ENCODE results near the gene ZBED5. TPM values are rescaled to one million over a fixed set of nuclear protein-coding genes. Genes with fewer than 3 reads are reported as not detected.
A peak's percentile ranks its signal among the peaks of the same experiment; 100 is the strongest.

Gene ZBED5
- total RNA-seq, 1 experiment from 2014 or later: 21.0 TPM

GRCh38 chr11:10858439-10859325 is 829 bp upstream of the ZBED5 start:
- DNase-seq: peak; percentile 46
- intact Hi-C loops (cut with micrococcal nuclease): loop anchor here (1.0 to 10.0 kb wide), 6 partner anchors 40 to 166 kb away; no protein-coding TSS in a partner anchor
- TSS peak; percentile 78 for BruUV-seq (replicated peaks)

GRCh38 chr11:10857459-10857708 is 469 bp downstream of the ZBED5 start:
- ATAC-seq (no peak), DNase-seq (no peak)
- Histone ChIP-seq H3K27me3 (ENCODE audit: low read length) (no peaks in the 10 kb centered on the region), H3K4me1 (ENCODE audit: insufficient read depth, low read length) (peaks cover 33% of the 10 kb centered on the region), H3F3A (ENCODE audit: low read length, unreplicated experiment) (no peaks in the 10 kb centered on the region), H3K9me3 (ENCODE audit: low read length) (no peaks in the 10 kb centered on the region), H4K20me1 (ENCODE audit: low read length) (no peaks in the 10 kb centered on the region), H3K79me2 (ENCODE audit: low read length) (peaks cover 92% of the 10 kb centered on the region), H3K9me2 (replicated peaks; ENCODE audit: low read length) (no peaks in the 10 kb centered on the region), H3K36me3 (ENCODE audit: low read depth, low read length) (peaks cover 35% of the 10 kb centered on the region), H2AFZ (ENCODE audit: low read length) (peak overlapping the region; percentile 92), H3K27ac (ENCODE audit: low read length) (peak overlapping the region; percentile 91), H3K4me3 (ENCODE audit: low read length) (peak overlapping the region; percentile 76), H3K9ac (ENCODE audit: low read length) (peak overlapping the region; percentile 95), H3K4me2 (ENCODE audit: low read length) (peak overlapping the region; percentile 87)
- intact Hi-C loops (cut with micrococcal nuclease): loop anchor here (10.0 kb wide), 1 partner anchor 167 kb away; no protein-coding TSS in a partner anchor
- TF ChIP-seq, protein P1, sequence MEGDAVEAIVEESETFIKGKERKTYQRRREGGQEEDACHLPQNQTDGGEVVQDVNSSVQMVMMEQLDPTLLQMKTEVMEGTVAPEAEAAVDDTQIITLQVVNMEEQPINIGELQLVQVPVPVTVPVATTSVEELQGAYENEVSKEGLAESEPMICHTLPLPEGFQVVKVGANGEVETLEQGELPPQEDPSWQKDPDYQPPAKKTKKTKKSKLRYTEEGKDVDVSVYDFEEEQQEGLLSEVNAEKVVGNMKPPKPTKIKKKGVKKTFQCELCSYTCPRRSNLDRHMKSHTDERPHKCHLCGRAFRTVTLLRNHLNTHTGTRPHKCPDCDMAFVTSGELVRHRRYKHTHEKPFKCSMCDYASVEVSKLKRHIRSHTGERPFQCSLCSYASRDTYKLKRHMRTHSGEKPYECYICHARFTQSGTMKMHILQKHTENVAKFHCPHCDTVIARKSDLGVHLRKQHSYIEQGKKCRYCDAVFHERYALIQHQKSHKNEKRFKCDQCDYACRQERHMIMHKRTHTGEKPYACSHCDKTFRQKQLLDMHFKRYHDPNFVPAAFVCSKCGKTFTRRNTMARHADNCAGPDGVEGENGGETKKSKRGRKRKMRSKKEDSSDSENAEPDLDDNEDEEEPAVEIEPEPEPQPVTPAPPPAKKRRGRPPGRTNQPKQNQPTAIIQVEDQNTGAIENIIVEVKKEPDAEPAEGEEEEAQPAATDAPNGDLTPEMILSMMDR (conservative IDR thresholded peaks at IDR 0.05; ENCODE audit: low read depth, low read length): no peak
- TF ChIP-seq EZH2 (IDR thresholded peaks at IDR 0.05; ENCODE audit: low read length, unreplicated experiment) (no peak), EZH2phosphoT487 (IDR thresholded peaks at IDR 0.05; ENCODE audit: borderline replicate concordance, low read length) (no peak)
- POLR2A ChIA-PET (ENCODE audit: unreplicated experiment): interaction anchor here (0.5 to 1.8 kb wide), 6 partner anchors 39 to 453 kb away, joined by 3 to 26 read pairs (median 6); partner anchors contain the start of gene EIF4G2
- CTCF ChIA-PET: interaction anchor here (1.0 to 1.2 kb wide), 2 partner anchors 42 to 77 kb away, joined by 3 read pairs; no protein-coding TSS in a partner anchor
- no TSS peak for BruUV-seq (replicated peaks)

More at GRCh38 chr11:10858439-10859325, 829 bp upstream of the ZBED5 start:
- Histone ChIP-seq H3K9ac (ENCODE audit: low read length) (peak overlapping the region; percentile 95), H3F3A (ENCODE audit: low read length, unreplicated experiment) (no peaks in the 10 kb centered on the region), H3K4me1 (ENCODE audit: insufficient read depth, low read length) (peaks cover 38% of the 10 kb centered on the region), H3K27me3 (ENCODE audit: low read length) (no peaks in the 10 kb centered on the region), H3K4me2 (ENCODE audit: low read length) (peak overlapping the region; percentile 87), H3K36me3 (ENCODE audit: low read depth, low read length) (peaks cover 24% of the 10 kb centered on the region), H3K79me2 (ENCODE audit: low read length) (peaks cover 83% of the 10 kb centered on the region), H3K9me2 (replicated peaks; ENCODE audit: low read length) (no peaks in the 10 kb centered on the region), H3K27ac (ENCODE audit: low read length) (peak overlapping the region; percentile 91), H4K20me1 (ENCODE audit: low read length) (no peaks in the 10 kb centered on the region), H3K4me3 (ENCODE audit: low read length) (peak overlapping the region; percentile 76), H2AFZ (ENCODE audit: low read length) (peak overlapping the region; percentile 73), H3K9me3 (ENCODE audit: low read length) (no peaks in the 10 kb centered on the region)
- ATAC-seq: peak; percentile 31
- ChIA-PET CTCF (interaction anchor here (0.6 to 1.2 kb wide), 4 partner anchors 41 to 75 kb away, joined by 3 to 7 read pairs (median 3); no protein-coding TSS in a partner anchor), POLR2A (ENCODE audit: unreplicated experiment) (interaction anchor here (0.6 to 1.8 kb wide), 8 partner anchors 17 to 68 kb away, joined by 3 to 26 read pairs (median 8); partner anchors contain the start of gene EIF4G2)
- no peak for TF ChIP-seq EZH2 (IDR thresholded peaks at IDR 0.05; ENCODE audit: low read length, unreplicated experiment)
- TF ChIP-seq, protein P1 (conservative IDR thresholded peaks at IDR 0.05; ENCODE audit: low read depth, low read length): no peak
